ENCODE measurements around the gene TP63.

TP63 gene

DNA sequence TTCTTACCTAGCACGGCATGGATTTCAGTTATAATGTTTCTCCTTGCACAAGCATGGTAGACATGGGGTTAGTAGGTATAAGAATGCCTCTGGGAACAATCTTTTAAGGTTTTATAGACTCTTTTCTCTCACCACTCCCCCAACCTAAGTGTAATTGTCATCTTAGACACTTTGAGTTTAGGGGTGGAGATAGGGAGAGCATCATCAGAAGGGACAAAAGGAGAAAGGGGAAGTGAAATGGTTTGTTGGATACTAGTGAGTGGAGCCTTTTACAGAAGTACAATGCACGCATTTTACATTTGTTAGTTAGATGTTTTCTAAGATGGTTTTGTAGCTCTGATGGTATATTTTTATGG lies 189.2 kb downstream of the TP63 start:
- DNase-seq (ENCODE audit: low spot score), result no peak

- no peak for DNase-seq (ENCODE audit: low spot score)
These were observed 190.1 kb downstream of the TP63 start for GRCh38 chr3:189821262-189821661.

DNA sequence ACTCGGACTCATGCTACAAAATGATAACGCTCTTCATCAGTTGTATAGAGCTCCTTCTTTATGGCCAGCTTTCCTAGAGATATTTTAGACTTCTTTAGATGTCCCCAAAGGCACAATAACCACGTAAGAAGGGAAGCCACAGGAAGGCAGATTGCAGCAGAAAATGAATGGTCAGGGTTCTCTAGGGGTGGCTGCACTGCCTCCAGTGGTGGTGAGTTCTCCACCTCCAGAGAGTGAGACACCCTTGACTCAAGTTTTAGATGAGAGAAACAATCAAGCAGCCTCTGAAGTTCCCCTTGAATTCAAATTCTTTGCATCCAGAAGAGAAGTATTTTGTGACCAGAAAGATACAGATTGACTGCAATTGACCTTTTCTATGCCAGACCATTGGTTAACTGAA lies 191.5 kb downstream of the TP63 start:
- no peak for DNase-seq (ENCODE audit: low spot score)

DNA sequence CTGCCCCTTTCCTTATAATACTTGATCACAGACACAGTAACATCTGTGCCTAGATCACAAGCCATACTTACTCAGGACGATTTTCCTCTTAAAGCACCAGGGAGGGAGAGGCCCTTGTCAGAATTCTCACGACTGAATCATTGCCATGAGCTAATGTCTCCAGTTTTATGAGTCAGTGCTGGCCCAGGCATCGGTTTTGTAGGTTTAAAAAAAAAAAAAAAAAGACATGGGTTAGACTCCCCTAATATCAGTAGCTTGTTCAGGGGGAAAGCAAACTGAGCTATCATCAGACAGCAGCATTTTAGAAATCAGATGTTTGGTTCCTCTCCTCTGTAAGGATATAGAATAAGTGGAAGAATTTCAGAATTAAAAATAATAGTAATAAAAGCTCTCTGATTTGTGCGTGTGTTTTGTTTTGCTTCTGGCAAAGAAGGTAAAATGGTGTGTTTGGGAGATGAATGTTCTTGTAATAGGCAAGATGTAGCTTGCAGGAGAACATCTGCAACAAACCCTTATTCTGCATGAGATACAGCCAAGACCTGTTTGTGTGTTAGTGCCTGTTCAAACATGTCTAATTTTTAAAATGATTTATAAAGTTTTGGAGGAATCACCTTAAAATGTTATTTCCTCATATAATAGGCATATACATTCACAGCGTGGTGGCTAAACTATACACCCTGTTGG lies 193.6 kb downstream of the TP63 start:
- DNase-seq (ENCODE audit: low spot score), result no peak

DNA sequence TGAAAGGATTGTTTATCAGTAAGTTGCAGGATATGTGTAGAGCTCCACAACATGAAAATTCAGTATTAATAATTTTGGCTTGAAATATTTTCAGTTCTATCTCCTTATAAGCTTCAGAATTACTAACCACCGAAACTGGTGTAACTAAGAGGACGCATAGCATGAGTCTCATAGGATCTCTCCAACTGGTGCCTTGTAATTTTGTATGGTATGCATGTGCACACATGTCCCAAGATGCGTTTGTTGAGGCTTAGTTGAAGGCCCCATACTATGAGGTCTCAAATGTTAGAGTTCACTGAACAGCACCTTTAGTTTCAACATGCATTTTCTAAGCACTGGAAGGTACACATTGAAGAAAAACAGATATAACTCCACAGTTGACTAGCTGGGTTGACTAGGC lies 195.4 kb downstream of the TP63 start:
- no peak for DNase-seq (ENCODE audit: low spot score)

GRCh38 chr3:189827108-189827507 lies 195.9 kb downstream of the TP63 start:
- no peak for DNase-seq (ENCODE audit: low spot score)

DNA sequence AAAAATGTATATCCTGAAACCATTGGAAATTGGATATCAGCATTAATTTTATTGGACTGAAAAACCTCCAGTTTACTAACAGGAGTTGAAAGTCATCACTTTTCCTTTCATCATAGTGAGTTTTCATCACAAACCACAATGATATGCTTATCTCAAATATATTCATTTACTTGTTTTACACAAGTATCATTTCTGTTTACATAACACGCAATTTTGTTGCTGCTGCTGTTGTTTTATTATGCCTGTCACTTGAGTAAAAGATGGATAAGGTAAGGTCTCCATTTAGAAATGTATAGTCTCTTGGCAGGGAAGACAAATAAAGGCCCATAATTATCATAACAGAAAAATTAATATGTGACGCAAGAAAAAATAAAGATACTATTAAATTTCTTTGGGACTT lies 199.2 kb downstream of the TP63 start:
- no peak for DNase-seq (ENCODE audit: low spot score)

- no peak for DNase-seq (ENCODE audit: low spot score)
These were observed 202.1 kb downstream of the TP63 start for GRCh38 chr3:189833266-189833665.

DNA sequence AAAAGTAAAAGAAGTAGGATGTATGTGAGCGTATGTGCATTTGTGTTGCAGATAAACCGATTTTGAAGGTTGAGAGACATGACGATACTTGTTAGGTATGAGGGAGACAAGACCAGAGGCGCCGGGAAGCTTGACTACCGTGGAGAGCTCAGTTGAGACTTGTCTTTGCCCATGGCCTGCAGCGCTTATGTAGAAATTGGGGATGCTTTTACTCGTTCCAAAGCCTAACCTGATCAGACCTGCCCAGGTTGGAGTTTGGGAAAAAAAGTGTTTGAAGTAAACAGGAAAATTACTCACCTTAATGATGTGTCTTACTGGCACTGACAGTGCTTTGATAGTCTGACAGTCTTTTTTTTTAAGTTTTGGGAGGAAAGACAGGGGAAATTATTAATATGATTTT lies 202.8 kb downstream of the TP63 start:
- DNase-seq (ENCODE audit: low spot score), result no peak

DNA sequence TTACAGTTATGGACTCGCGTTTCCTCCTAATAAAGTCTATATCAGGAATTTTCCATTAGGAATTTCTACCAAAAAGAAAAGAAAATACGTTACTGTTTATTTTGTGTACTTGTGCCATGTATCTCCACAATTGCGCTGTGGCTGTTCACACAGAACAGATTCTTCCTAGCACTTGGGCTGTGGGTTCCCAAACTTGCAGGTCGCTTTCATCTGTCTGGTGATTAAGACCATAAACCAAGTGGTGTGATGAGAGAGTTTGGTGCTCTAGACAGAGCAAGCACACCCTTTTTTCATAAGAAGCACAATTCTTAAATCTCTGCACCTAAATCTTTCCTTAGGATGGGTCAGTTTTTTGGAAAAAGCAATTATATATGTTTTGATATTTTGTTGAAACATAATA lies 203.3 kb downstream of the TP63 start:
- DNase-seq (ENCODE audit: low spot score), result no peak

- DNase-seq (ENCODE audit: low spot score), result no peak
These were observed 205.6 kb downstream of the TP63 start for GRCh38 chr3:189836795-189837194.

DNA sequence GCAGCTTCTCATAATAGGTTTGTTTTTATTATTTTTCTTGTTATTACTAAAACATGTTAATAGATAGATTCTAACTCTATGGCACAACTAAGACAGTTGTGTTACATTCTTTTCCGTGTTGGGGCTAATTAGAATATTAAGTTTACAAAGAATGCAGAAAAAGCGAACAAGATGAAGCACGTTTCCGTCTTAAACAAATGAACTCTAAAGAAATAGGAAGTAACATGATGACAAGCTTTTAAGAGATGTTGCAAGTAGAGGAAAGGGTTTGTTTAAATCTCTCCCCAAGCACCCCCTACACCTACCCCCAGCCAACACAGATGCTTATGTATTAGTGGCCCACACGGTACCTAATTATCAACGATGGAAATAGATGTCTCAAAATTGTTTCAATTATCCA lies 207.1 kb downstream of the TP63 start:
- DNase-seq (ENCODE audit: low spot score), result no peak

GRCh38 chr3:189839576-189839975 lies 208.4 kb downstream of the TP63 start:
- no peak for DNase-seq (ENCODE audit: low spot score)

DNA sequence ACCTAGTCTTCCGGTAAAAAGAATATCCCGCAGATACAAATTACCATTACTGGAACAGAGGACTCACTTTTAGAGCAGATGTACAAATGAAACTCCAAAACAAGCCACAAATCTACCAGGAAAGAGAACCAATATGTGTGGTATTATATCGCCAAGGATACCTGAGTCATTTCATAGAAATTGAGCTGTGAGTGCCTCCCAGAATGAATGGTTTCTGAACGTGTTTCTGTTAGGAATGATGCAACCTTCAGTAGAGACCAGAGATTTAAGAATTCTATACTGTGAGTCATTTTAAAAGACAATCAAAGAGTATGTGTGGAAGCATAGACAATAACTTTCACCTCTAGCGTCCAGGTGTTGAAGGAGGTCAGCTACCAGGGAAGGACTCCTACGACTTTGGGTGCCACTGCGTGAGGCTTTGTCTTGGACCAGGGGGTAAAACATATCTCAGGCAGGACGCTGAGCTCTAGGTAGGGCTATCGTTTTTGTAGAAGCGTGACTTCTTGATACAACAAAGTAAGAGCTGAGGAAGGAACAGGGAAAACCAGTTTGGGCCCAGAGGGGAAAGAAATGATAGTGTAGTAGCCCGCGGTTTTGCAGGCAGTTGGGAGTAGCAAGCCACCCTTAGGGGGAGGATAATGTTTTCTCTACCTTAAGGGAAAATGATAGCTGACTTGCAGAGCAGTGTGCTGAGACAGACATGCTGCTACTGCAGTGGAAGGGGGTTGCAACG lies 210.4 kb downstream of the TP63 start:
- DNase-seq (ENCODE audit: low spot score), result no peak

DNA sequence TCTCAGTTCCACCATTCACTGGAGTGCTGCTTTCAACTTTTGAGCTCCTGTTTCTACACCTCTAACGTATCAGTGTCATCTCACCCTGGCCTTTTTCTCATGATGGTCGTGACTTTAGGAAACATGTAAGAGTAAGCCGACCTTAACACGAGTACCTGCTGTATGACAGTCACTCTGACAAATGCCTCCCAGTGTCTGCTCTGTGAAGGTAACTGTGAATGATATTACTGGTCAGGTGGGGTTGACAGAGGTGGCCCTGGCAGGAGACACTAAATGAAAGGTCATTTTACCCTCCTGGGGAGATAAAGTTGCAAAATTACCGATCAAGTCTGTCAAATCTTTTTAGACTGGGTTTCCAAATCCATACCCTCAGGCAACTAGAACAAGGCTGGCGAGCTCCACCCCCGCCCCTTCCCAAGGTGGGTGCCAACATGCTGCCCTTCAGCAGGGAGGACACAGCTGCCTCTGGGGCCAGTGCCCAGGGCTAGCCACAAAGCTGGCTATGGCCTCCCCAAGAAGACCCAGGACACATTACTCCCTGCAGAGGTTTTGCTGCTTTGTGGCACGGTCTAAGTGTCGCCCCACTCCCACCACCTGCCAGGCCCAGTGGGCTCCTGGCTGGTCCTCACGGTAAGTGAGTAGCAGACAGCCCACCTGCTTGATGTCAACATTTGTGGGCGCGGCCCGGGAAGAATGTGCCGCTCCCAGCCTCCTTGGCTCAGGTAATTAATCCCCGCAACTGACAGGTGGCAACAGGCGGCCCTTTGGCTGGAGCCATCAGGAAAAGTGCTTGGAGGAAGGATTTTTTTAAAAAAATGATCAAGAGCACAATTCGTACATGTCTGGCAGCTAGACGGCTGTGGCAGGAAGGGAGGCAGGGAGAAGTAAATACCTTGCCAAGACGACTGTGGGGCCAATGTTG lies 211.8 kb downstream of the TP63 start:
- peak; percentile 39 for DNase-seq (ENCODE audit: low spot score)

DNA sequence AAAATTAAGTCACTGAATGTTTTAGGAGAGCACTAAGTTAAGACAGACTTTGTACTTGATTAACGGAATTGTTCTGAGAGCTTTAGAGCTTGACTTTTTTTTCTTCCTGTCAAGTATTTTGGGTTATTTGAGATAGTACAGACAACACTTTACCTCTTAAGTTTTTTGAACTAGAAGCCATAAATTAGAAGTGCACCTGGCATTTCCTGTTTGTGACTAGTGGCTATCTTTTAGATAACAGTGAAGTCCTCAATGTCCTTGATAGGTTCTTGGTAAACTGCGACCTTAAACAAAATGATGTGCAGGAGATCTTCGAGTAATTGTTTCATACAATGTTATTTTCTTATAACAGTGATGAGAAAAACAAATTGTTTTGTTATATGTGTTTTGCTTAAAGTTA lies 213.9 kb downstream of the TP63 start:
- DNase-seq (ENCODE audit: low spot score), result no peak

DNA sequence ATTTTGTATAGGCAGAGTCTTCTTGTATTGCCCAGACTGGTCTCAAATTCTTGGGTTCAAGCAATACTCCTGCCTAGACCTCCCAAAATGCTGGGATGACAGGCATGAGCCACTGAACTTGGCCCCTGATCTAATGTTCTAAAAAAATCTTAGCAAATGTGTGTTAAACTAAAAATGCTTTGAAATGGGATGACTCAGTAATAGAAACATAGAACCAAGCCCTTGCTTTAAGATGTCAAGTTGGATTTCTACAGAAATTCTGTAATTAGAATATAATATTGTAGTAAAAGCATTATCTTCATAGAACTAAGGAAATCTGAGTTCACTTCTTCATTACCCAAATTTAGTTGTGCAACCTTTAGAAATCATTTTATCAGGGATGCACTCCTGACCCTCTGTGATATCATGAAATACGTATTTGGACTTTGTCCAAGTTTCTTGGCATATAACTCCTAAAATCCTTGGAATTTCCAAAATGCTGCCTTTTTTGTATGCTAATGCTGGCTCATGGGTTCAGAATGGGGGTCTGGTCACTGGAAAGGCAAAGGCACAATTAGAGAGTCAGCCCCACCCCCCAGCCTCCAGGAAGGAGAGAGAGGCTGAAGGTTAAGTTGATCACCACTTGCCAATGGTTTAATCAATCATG lies 217.3 kb downstream of the TP63 start:
- no peak for DNase-seq (ENCODE audit: low spot score)

DNA sequence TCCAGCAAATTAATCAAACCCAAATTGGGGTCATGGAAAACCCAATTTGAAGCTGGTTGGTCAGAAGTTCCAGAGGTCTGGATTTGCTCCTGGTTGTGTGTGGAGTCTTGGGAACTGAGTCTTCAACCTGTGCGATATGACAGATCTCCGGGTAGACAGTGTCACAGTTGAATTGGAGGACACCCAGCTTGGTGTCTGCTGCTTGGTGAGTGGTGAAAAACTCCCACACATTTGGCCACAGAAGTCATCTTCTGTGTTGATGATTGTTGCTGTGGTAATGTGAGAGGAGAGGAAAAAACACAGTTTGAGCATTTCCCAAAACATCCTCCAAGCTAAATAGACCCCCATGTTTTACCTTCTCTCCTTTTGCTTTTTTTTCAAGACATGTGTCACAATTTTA lies 218.1 kb downstream of the TP63 start:
- DNase-seq (ENCODE audit: low spot score), result no peak

DNA sequence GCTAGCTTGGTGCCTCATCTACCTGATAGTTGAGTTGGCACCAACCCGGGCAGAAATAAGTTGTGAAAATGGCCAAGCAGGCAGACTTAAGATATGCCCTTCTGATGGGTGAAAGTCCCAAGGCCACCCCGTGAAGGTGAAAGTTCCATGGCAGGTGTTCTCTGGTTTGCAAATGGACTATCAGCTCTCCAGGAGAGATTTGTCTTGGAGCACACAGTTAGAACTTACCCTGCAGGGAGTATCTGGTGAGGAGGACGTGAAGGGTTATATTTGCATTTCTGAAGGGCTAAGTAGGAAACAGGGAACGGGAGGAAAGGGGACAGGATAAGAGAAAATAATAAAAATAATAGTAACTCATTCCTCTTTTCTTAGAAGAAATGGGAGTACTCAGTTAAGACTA lies 220.5 kb downstream of the TP63 start:
- DNase-seq (ENCODE audit: low spot score), result no peak

DNA sequence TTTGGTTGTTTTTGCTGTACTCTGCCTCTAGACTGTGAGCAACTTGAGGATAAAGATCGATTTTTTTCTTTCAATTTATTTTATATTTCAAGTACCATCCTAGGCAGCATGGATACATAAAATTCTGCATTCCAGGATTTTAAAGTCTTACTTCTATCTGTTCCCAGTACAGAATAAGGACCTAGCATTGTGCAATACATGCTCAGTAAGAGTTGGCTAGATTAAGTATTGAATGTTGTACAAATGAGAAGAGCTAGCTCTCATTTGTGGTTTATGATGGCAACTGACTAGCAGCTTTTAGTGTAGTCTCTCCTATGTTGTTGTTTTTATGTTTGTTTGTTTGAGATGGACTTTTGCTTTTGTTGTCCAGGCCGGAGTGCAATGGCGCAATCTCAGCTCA lies 222.7 kb downstream of the TP63 start:
- no peak for DNase-seq (ENCODE audit: low spot score)

DNA sequence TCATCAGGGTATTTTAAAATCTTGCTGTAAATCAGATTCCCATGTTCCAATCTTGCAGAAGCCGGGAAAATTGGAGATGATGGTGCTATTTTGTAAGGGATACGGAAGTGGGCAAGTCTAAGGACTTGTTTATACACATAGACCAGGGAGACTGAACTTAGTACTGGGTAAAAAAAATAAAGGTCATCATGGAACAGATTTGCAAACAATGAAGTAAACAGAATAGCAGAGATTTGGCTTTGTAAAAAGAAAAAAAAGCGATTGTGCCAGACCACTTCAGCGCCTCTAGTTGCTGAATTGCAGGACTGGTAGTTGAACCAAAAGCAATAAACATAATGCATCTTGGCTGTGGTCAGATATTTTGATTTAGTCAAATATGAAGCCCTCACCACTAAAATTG lies 229.1 kb downstream of the TP63 start:
- no peak for DNase-seq (ENCODE audit: low spot score)

DNA sequence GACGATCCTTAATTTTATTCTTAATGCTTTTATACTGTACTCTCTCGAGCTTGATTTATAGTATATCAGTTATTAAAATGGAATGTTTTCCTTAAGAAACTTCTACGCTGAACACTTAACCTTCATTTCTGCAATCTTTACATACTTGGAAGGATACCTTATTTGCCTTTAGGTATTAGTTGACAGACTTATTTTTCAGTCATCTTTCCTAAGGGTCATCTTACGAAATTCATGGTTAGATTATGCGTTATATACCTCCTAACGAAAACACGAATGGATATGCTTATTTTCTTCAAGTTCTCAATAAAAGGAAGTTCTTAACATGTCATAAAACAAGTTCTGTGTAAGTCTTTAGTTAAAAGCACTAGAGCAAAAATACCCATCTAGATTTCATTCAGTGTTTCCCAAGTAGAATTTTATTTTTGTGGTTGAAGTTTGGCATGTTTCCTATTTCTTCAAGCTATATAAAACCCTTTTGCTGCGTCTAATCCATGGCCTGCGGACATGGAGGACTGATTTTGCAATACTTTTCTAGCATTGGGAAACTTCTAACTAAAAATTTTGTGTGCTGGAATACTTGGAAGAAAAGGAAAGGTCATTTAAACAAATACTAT lies 231.3 kb downstream of the TP63 start:
- DNase-seq (ENCODE audit: low spot score), result no peak
